ENCODE data around the gene ZNF787. TPM values are rescaled to one million over a fixed set of nuclear protein-coding genes. Genes with fewer than 3 reads are reported as not detected.

The ZNF787 gene
- polyA plus RNA-seq, 1 of the 3 experiments (the other 2 are of a cell fraction) = 16.0 TPM

DNA sequence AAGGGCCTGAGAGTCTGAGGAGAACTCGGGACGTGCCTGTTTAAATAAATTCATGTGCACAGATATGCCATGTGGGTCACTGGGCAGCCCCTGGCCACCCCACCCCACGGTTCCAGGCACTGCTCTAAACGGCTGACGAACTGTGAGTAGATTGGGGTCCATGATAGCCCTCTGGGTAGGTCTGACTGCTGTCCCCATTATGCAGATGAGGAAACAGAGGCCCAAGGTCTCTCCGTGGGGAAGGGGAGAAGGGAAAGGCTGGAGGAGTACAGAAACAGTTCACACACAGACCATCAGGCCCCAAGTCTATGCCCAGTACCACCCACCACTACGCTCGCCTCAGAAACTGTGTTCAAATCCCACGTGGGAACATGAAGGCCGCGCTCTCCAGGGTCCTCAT lies 14.1 kb downstream of the ZNF787 start:
- Histone ChIP-seq H3K4me1 (ENCODE audit: control insufficient read depth in 1 of 2, insufficient read depth in 2 of 2, low read depth in 1 of 2, low read length in 1 of 2) (peaks cover 5 to 18% of the 10 kb centered on the region in 2 experiments; a peak in 2 of 4 replicates), H3K27me3 (ENCODE audit: insufficient read depth) (no peaks in the 10 kb centered on the region), H3K9ac (no peak overlapping the region), H3K4me2 (no peak overlapping the region), H4K20me1 (ENCODE audit: insufficient read depth) (peaks cover 92% of the 10 kb centered on the region), H3K9me2 (no peaks in the 10 kb centered on the region), H3K79me2 (ENCODE audit: insufficient read depth) (peaks cover 87% of the 10 kb centered on the region), H3K4me3 (ENCODE audit: low read depth in 2 of 2, low read length in 1 of 2) (no peak overlapping the region), H3K36me3 (replicated peaks in 1 of 2; ENCODE audit: control insufficient read depth in 1 of 2, insufficient read depth in 2 of 2, low read length in 1 of 2) (peaks cover 0 to 13% of the 10 kb centered on the region in 2 experiments), H3K9me3 (no peaks in the 10 kb centered on the region), H3K27ac (ENCODE audit: low read depth in 2 of 2, low read length in 1 of 2) (no peak overlapping the region), H3F3A (replicated peaks; ENCODE audit: insufficient read depth) (no peaks in the 10 kb centered on the region), H2AFZ (ENCODE audit: low read depth) (no peak overlapping the region)
- no peak for DNase-seq
- ChIA-PET CTCF (interaction anchor here (0.6 kb wide), 1 partner anchor 200 kb away, joined by 3 read pairs; no protein-coding TSS in a partner anchor), POLR2A (no interaction called here)
- TF ChIP-seq CHD2 (IDR thresholded peaks at IDR 0.05; ENCODE audit: low read length, partially characterized antibody) (no peak), YY1 (IDR thresholded peaks at IDR 0.05; ENCODE audit: low read depth) (no peak), TAF1 (IDR thresholded peaks at IDR 0.05; ENCODE audit: borderline replicate concordance, low read depth, low read length) (no peak), SIN3A (IDR thresholded peaks at IDR 0.05; ENCODE audit: borderline replicate concordance, low read depth, low read length) (no peak), SMC3 (IDR thresholded peaks at IDR 0.05; ENCODE audit: low read depth, low read length) (no peak), EZH2phosphoT487 (IDR thresholded peaks at IDR 0.05; ENCODE audit: borderline replicate concordance, low read depth) (no peak), FOXJ3 (CRISPR knock-in tag; IDR thresholded peaks at IDR 0.05) (no peak), TEAD4 (IDR thresholded peaks at IDR 0.05; ENCODE audit: borderline replicate concordance, insufficient read depth) (no peak), NFIC (IDR thresholded peaks at IDR 0.05; ENCODE audit: borderline replicate concordance) (no peak), POLR2AphosphoS5 (IDR thresholded peaks at IDR 0.05; ENCODE audit: low read depth, low read length) (no peak), FOSL2 (IDR thresholded peaks at IDR 0.05; ENCODE audit: borderline replicate concordance, low read depth) (no peak), RXRA (IDR thresholded peaks at IDR 0.05; ENCODE audit: borderline replicate concordance, low read depth) (no peak), EP300 (IDR thresholded peaks at IDR 0.05; ENCODE audit: borderline replicate concordance in 1 of 2, low read depth in 1 of 2, low read length in 1 of 2) (no peak), MXI1 (IDR thresholded peaks at IDR 0.05; ENCODE audit: low read depth, low read length) (no peak)
- TF ChIP-seq, protein P1, sequence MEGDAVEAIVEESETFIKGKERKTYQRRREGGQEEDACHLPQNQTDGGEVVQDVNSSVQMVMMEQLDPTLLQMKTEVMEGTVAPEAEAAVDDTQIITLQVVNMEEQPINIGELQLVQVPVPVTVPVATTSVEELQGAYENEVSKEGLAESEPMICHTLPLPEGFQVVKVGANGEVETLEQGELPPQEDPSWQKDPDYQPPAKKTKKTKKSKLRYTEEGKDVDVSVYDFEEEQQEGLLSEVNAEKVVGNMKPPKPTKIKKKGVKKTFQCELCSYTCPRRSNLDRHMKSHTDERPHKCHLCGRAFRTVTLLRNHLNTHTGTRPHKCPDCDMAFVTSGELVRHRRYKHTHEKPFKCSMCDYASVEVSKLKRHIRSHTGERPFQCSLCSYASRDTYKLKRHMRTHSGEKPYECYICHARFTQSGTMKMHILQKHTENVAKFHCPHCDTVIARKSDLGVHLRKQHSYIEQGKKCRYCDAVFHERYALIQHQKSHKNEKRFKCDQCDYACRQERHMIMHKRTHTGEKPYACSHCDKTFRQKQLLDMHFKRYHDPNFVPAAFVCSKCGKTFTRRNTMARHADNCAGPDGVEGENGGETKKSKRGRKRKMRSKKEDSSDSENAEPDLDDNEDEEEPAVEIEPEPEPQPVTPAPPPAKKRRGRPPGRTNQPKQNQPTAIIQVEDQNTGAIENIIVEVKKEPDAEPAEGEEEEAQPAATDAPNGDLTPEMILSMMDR (IDR thresholded peaks at IDR 0.05) = no peak
- TF ChIP-seq, protein P2, sequence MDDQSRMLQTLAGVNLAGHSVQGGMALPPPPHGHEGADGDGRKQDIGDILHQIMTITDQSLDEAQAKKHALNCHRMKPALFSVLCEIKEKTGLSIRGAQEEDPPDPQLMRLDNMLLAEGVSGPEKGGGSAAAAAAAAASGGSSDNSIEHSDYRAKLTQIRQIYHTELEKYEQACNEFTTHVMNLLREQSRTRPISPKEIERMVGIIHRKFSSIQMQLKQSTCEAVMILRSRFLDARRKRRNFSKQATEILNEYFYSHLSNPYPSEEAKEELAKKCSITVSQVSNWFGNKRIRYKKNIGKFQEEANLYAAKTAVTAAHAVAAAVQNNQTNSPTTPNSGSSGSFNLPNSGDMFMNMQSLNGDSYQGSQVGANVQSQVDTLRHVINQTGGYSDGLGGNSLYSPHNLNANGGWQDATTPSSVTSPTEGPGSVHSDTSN (IDR thresholded peaks at IDR 0.05) = no peak
- TF ChIP-seq, protein P3, sequence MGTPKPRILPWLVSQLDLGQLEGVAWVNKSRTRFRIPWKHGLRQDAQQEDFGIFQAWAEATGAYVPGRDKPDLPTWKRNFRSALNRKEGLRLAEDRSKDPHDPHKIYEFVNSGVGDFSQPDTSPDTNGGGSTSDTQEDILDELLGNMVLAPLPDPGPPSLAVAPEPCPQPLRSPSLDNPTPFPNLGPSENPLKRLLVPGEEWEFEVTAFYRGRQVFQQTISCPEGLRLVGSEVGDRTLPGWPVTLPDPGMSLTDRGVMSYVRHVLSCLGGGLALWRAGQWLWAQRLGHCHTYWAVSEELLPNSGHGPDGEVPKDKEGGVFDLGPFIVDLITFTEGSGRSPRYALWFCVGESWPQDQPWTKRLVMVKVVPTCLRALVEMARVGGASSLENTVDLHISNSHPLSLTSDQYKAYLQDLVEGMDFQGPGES (IDR thresholded peaks at IDR 0.05; ENCODE audit: low read depth, low read length) = no peak
- WGBS (ENCODE audit: low lambda C conversion rate) = 88% methylated on average over 10 of the region's 11 CpGs

Measured in SK-N-SH (cell line).